H1 (cell line): Measurements from ENCODE around the gene TBC1D22B.

Source experiments
- EP300 ChIP-seq, 2 experiments: IDR thresholded peaks; 1 replicate in 1 of 2; 2 replicates in 1 of 2; pipeline ENCODE4 v1.6.1; 2011 to 2012; ENCODE audit warnings: low read depth in 2 of 2, low read length in 2 of 2, mild to moderate bottlenecking in 2 of 2, borderline replicate concordance in 1 of 2, inconsistent platforms in 1 of 2, moderate library complexity in 1 of 2
- EZH2 ChIP-seq: fragments of 200-600 bp; sonication (generic); IDR thresholded peaks from 2 replicates; pipeline ENCODE4 v1.7.1; 2012; ENCODE audit warnings: low read depth, mild to moderate bottlenecking, moderate library complexity, low read length, inconsistent platforms; ENCODE audit not compliant: severe bottlenecking

DNA sequence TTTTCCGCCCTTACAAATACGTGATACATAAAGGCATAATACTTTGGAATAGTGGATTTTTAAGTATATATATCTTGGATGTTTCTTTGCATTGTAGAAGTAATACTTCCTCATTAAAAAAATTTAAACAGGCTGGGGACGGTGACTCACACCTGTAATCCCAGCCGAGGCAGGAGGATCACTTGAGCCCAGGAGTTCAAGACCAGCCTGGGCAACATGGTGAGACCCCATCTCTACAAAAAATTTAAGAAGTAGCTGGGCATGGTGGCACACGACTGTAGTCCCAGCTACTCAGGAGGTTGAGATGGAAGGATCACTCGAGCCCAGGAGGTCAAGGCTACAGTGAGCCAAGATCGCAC lies 57.6 kb downstream of the TBC1D22B start:
- TF ChIP-seq EZH2 (no peak), EP300 (IDR thresholded peaks at IDR 0.05; ENCODE audit: borderline replicate concordance in 1 of 2, low read depth in 2 of 2, low read length in 2 of 2) (no peak)
